GM18868 (cell line): ENCODE results near the gene EVPLL.
"Not testable (repeated sequence)": the region's sequence is repeated elsewhere in the genome, so short reads cannot be mapped to it uniquely, and the experiment has no call there.

Experiments used
- ATAC-seq: cut with Tn5 transposase; IDR thresholded peaks from one replicate; pipeline ENCODE4 v1.9.1; 2021; ENCODE audit warnings: mild to moderate bottlenecking, moderate library complexity; ENCODE audit not compliant: unreplicated experiment

Gene EVPLL

DNA sequence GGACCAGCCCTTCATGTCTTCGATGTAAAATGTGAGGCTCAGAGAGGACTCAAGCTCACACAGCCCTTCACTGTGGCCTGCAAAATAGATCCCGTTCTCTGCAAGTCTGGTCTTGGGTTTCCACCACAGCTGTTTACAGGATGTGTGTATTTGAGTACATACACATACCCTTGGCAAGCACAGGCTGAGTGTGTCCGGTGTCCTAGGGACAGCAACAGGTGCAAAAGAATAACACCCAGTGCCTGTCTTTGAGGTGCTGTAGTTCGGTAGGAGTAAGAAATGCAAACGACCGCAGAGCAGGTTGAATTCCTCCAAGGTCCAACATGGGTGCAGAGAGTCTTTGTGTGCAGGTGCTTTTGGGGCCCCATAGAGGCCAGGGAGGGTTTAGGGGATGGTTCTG, 44.9 kb downstream of the EVPLL start:
- ATAC-seq: not testable (repeated sequence)

DNA sequence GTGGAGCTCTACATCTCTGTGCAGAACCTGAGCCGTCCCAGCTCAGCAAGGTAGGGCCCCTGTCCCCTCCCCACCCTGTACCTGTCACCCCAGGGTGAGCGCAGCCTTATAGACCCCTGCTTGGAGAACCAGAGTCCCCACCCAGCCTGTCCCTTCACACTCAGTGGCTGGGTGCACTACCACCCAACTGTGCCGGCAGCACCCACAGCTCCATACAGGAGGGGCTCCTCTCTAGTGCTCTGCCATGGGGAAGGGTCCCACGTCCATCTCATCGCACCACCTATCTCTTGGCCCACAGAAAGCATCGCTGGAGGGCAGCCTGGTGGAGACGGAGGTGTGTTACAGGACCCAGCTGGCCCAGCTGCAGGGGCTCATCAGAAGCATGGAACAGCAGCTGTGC, 45.4 kb downstream of the EVPLL start:
- ATAC-seq: not testable (repeated sequence)

DNA sequence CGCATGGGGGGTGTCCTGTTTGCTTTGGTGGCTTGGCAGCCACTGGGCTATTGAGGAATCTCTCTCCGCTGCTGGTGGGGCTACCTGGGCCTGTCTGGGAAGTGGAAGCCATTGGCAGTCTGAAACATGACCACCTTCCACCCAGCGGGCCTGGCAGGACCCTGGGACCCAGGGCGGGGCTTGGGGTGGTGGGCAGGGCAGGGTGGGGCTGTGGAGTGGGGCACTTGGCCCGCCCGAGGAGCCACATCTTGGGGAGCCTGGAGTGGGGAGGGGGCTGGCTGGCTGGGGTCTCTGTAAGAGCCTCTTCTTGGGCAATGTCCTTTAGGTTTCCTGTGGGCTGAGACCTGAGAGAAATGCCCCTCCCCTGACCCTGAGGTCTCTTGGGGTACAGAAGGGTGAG, 48.0 kb downstream of the EVPLL start:
- ATAC-seq: not testable (repeated sequence)

DNA sequence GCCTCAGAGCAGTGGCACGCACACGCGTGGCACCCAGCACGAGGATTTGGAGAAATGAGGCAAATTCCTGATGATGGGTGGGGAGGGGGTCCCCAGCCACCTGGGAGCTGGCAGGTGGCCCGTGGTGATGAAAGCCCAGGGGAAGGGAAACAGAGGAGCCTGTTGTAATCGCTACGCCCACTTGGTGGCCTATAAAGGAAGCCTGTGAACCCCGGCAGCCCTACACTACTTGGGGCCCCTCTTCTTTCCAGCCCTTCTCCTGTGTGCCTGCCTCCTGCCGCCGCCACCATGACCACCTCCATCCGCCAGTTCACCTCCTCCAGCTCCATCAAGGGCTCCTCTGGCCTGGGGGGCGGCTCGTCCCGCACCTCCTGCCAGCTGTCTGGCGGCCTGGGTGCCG, 49.1 kb downstream of the EVPLL start:
- ATAC-seq: not testable (repeated sequence)

DNA sequence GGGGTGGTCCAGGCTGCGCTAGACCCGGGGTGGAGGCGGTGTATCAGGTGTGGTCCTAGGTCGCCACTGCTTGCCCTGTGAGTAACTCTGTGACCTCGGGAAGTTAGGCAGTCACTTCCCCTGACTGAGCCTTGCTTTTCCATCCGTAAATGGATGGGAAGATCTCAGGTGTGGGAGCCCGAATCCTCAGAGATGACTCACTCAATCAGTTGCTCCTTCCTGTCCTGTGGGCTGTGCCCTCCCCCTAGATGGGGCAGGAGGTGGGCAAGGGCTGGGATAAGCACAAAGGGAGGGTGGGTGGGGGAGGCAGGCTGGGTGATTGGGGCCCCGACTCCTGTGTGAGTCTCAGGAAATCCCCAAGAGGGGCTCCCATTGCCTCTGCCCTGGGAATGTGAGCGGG, 54.6 kb downstream of the EVPLL start:
- ATAC-seq: not testable (repeated sequence)
